Measurements from ENCODE around the gene HDHD2.

Gene HDHD2

DNA sequence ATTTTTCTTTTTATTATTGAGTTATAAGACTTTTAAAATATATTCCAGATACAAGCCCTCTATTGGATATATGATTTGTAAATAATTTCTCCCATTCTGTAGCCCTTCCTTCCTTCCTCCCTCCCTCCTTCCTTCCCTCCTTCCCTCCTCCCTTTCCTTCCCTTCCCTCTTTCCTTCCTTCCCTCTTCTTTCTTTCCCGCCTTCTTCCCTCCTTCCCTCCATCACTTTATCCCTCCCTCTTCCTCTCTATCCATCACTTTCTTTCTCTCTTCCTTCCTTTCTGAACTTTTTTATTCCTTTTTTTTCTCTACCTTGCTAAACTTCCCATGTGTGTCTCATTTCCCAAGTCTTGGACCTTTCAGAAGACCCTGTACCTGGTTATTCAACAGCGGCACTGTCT is 69.4 kb downstream of the HDHD2 start:
- Histone ChIP-seq H3K4me1 (ENCODE audit: low read length) (no peaks in the 10 kb centered on the region), H3K27me3 (replicated peaks; ENCODE audit: insufficient read depth, low read length) (no peaks in the 10 kb centered on the region), H3K36me3 (replicated peaks; ENCODE audit: insufficient read depth, low read length) (no peaks in the 10 kb centered on the region), H3F3A (ENCODE audit: insufficient read depth, low read length) (no peaks in the 10 kb centered on the region), H3K4me3 (ENCODE audit: low read length) (no peak overlapping the region), H3K9me2 (replicated peaks; ENCODE audit: insufficient read depth, low read length) (no peaks in the 10 kb centered on the region), H4K20me1 (ENCODE audit: insufficient read depth, low read length) (no peaks in the 10 kb centered on the region), H3K79me2 (ENCODE audit: low read length) (no peaks in the 10 kb centered on the region), H3K9ac (ENCODE audit: low read length) (no peak overlapping the region), H2AFZ (ENCODE audit: low read length) (no peak overlapping the region), H3K9me3 (replicated peaks; ENCODE audit: insufficient read depth, low read length) (no peaks in the 10 kb centered on the region), H3K4me2 (ENCODE audit: low read depth, low read length) (no peak overlapping the region), H3K27ac (ENCODE audit: low read length) (no peak overlapping the region)
- DNase-seq, result no peak
- TF ChIP-seq EZH2phosphoT487 (IDR thresholded peaks at IDR 0.05; ENCODE audit: low read length) (no peak), EZH2 (optimal IDR thresholded peaks at IDR 0.05; ENCODE audit: low read depth, low read length) (no peak)
- TF ChIP-seq, protein P1, sequence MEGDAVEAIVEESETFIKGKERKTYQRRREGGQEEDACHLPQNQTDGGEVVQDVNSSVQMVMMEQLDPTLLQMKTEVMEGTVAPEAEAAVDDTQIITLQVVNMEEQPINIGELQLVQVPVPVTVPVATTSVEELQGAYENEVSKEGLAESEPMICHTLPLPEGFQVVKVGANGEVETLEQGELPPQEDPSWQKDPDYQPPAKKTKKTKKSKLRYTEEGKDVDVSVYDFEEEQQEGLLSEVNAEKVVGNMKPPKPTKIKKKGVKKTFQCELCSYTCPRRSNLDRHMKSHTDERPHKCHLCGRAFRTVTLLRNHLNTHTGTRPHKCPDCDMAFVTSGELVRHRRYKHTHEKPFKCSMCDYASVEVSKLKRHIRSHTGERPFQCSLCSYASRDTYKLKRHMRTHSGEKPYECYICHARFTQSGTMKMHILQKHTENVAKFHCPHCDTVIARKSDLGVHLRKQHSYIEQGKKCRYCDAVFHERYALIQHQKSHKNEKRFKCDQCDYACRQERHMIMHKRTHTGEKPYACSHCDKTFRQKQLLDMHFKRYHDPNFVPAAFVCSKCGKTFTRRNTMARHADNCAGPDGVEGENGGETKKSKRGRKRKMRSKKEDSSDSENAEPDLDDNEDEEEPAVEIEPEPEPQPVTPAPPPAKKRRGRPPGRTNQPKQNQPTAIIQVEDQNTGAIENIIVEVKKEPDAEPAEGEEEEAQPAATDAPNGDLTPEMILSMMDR (IDR thresholded peaks at IDR 0.05; ENCODE audit: low read length), result no peak

DNA sequence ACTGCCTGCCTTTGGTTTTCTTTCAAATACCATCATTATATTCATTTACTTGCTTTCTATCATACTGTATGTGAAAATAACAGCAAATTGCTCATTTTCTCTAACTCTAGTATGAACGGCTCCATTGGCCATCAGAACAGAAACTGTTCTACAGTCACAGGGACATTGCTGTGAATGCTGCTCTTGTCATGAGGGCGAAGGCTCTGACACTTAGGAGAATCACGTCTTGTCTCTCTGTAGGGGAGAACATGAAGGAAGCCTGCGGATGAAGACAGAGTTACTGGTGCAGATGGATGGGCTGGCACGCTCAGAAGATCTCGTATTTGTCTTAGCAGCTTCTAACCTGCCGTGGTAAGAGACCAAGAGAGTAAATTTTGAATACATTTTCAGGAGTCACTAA is 73.2 kb downstream of the HDHD2 start:
- Histone ChIP-seq H3K9me2 (replicated peaks; ENCODE audit: insufficient read depth, low read length) (no peaks in the 10 kb centered on the region), H3K27ac (ENCODE audit: low read length) (no peak overlapping the region), H3K36me3 (replicated peaks; ENCODE audit: insufficient read depth, low read length) (no peaks in the 10 kb centered on the region), H4K20me1 (ENCODE audit: insufficient read depth, low read length) (no peaks in the 10 kb centered on the region), H3K79me2 (ENCODE audit: low read length) (no peaks in the 10 kb centered on the region), H3F3A (ENCODE audit: insufficient read depth, low read length) (no peaks in the 10 kb centered on the region), H2AFZ (ENCODE audit: low read length) (no peak overlapping the region), H3K4me1 (ENCODE audit: low read length) (no peaks in the 10 kb centered on the region), H3K27me3 (replicated peaks; ENCODE audit: insufficient read depth, low read length) (no peaks in the 10 kb centered on the region), H3K4me2 (ENCODE audit: low read depth, low read length) (no peak overlapping the region), H3K9ac (ENCODE audit: low read length) (no peak overlapping the region), H3K4me3 (ENCODE audit: low read length) (no peak overlapping the region), H3K9me3 (replicated peaks; ENCODE audit: insufficient read depth, low read length) (no peaks in the 10 kb centered on the region)
- no peak for DNase-seq
- TF ChIP-seq, protein P1 (IDR thresholded peaks at IDR 0.05; ENCODE audit: low read length), result no peak
- TF ChIP-seq EZH2 (optimal IDR thresholded peaks at IDR 0.05; ENCODE audit: low read depth, low read length) (no peak), EZH2phosphoT487 (IDR thresholded peaks at IDR 0.05; ENCODE audit: low read length) (no peak)

DNA sequence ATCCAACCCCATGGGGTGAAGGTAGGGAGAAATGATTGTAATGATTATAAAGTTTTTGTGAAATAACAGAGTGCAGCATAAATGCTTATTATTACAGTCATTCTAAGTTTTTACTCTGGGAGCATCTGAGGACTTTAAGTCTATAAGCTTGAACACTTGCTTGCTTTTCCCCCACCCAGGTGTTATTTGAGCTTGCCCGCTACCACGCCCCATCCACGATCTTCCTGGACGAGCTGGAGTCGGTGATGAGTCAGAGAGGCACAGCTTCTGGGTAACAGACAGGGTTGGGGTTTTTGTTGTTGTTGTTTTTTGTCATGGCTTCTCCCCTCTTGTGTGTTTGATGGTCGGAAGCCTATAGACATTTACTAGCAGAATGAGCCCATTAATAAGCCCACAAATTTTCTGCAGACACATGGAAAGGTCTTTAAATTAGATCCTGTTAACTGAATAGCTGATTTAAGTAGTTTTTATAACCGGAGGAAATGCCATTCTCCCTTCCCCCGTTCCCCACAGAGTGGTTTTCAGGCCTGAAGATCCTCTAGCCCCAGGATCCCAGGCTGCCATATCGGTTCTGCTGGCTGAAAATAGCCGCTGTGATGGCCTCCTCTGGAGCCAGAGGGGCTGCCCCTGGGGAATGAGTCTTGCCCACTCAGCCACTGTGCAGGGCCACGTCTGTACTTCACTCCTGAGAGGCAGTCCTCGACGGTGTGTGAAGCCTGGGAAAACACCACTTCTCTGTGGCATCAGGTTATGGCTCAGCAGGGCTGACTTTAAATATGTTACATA is 75.0 kb downstream of the HDHD2 start:
- DNase-seq, result no peak
- H4K20me1 ChIP-seq (ENCODE audit: insufficient read depth, low read length), result no peaks in the 10 kb centered on the region
- H3K9me3 ChIP-seq (replicated peaks; ENCODE audit: insufficient read depth, low read length), result no peaks in the 10 kb centered on the region
- H3K4me2 ChIP-seq (ENCODE audit: low read depth, low read length), result no peak overlapping the region
- no peak overlapping the region for H3K27ac ChIP-seq (ENCODE audit: low read length)
- H2AFZ ChIP-seq (ENCODE audit: low read length), result no peak overlapping the region
- H3K9me2 ChIP-seq (replicated peaks; ENCODE audit: insufficient read depth, low read length), result no peaks in the 10 kb centered on the region
- H3K27me3 ChIP-seq (replicated peaks; ENCODE audit: insufficient read depth, low read length), result no peaks in the 10 kb centered on the region
- H3K79me2 ChIP-seq (ENCODE audit: low read length), result no peaks in the 10 kb centered on the region
- TF ChIP-seq, protein P1 (IDR thresholded peaks at IDR 0.05; ENCODE audit: low read length), result no peak
- TF ChIP-seq EZH2phosphoT487 (IDR thresholded peaks at IDR 0.05; ENCODE audit: low read length), result no peak
- TF ChIP-seq EZH2 (optimal IDR thresholded peaks at IDR 0.05; ENCODE audit: low read depth, low read length), result no peak
- no peaks in the 10 kb centered on the region for H3K36me3 ChIP-seq (replicated peaks; ENCODE audit: insufficient read depth, low read length)
- no peaks in the 10 kb centered on the region for H3K4me1 ChIP-seq (ENCODE audit: low read length)
- no peaks in the 10 kb centered on the region for H3F3A ChIP-seq (ENCODE audit: insufficient read depth, low read length)
- H3K4me3 ChIP-seq (ENCODE audit: low read length), result no peak overlapping the region
- H3K9ac ChIP-seq (ENCODE audit: low read length), result no peak overlapping the region

Measured in MM.1S (cell line).